GM18951 (cell line): ENCODE data around the gene TNC.

ENCODE experiments used
- POLR2A ChIP-seq: IDR thresholded peaks from 4 replicates; pipeline ENCODE4 v1.6.1; 2011; ENCODE audit warnings: mild to moderate bottlenecking; ENCODE audit not compliant: insufficient read length, insufficient read depth; ENCODE audit errors: extremely low read depth
- in situ Hi-C: fragments of 300-500 bp; cut with MboI; formaldehyde crosslinking; loops from one replicate; pipeline ENCODE4 v1.12.0; 2022; ENCODE audit warnings: low sequenced_read_pairs, mixed read lengths, inconsistent platforms; ENCODE audit not compliant: unreplicated experiment

TNC gene

DNA sequence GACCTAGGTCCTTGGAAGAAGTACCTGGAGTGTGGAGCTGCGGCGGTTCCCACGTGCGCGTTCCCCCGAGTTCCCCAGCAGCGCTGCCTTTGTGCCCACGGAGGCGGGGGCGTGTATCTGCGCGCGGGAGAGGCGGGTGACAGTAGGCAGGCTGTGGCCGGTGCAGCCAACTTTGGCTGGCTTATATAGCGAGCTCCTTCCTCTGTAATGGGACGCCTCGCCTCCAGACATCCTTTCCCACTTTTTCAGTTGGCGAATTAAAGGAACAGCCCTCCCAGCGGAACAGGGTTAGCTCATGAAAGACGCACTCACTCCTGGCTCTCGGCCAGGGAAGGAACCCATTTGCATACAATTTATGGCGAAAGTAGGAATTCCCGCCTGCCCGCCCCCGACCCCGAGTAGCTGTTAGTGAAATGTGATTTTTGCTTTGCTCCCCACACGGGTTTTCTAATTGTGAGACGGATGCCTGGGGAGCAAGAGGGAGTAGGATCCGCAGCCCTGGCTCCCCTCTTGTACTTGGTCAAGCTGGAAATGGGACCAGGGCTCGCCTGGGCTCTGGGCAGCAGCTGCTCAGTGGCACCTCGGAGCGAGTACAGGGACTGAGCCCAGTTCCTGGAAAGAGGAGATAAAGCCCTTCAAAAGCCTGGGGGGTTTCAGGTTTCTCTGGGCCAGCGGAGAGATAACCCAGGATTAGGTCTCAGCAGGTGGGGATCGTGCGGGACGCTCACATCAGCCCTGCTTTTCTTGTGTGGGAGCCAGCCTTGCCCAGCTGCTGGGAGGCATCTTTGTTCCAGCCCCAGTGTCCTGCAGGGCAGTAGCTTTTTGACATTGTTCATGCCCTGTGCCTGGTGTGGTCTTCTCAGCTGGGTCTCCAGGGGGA lies at the start of gene TNC:
Gene TNC (minus strand): TSS at position 159 of the 880 bp plus-strand sequence. CDS start 27,139 bp downstream, outside the sequence.
- TF ChIP-seq POLR2A = no peak
- in situ Hi-C loops = no loop called here

DNA sequence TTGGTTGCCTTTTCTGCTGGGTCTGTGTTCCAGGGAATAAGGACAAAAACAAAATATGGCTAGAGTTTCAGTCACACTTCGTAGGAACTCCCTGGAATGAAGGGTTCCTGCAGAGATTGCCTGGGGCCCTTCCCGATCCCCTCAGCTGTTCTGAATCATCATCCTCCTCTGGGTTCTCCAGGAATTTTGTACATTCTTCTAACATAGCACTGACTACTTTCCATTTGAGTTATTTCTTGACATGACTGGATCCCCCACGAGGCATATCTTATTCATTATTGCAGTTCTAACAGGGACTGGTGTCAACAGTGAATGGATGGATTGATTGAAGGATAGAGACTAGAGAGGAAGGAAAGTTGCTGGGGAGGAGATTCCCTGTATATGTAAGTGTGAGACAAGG lies 49.2 kb upstream of the TNC start:
- no peak for TF ChIP-seq POLR2A
- in situ Hi-C loops = no loop called here

DNA sequence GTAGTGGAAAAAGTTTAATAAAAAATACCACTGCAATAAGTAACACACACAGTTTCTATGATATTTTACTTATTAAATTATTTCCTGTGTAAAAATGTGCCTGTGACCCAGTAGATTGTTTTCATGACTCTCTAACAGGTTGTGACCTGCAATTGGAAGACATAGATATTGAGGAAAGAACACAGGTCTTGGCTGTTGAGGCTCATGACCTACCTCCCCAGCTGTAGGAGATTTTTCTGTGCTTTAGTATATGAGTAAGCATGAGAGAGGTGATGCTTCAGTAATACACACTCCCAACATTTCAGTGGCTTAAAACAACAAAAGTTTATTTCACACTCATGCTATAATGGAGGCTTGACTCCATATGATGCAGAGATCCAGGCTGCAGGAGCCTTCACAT lies 47.3 kb upstream of the TNC start:
- in situ Hi-C loops = no loop called here
- no peak for TF ChIP-seq POLR2A

DNA sequence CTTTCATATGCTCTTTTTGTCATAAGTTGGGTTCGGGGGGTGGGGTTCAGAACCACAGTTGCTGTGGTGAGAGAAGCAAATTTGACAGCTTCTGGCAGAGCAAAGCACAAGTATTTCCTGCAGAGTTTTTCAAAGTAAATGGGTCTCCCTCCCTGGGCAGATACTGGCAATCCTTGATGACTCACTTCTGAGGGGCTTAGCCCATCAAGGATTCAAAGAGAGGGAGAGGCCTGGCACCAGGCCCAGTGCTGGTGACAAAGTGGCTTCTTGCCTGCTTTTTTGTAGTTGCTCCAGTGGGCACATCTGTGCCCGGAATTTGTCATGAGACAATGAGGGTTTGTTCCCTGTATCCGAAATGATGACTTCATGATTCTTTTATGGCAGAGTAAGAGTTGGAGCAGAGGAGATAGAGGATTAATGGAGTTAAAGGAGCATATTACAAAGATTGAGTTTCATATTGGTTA lies 46.6 kb upstream of the TNC start:
- in situ Hi-C loops = no loop called here
- TF ChIP-seq POLR2A = no peak

DNA sequence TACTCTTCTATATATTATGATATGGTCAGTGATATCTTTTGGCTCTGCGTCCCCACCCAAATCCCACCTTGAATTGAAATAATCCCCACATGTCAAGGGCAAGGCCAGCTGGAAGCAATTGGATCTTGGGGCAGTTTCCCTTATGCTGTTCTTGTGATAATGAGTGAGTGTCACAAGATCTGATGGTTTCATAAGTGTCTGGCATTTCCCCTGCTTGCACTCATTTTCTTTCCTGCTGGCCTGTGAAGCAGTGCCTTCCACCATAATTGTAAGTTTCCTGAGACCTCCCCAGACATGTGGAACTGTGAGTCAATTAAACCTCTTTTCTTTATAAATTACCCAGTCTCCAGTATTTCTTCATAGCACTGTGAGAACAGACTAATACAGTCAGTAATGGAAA lies 45.0 kb upstream of the TNC start:
- in situ Hi-C loops = no loop called here

DNA sequence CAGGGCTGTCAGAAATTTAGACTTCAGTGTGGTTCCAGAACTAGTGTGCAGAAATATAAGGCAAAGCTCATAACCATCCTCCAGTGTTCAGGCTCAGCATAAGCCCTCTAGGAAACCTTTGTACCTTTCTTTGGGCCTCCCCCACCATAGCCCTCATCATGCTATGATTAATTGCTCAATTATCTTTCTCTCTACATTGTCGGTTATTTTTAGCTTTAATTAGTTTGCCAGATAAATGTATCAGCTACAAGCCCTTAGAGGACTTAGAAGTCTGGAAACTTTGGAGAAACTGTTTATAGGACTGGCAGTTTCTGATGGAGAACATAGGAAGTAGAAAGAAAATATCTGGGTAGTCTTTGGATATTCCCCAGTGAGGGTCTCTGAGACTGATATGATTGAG lies 43.5 kb upstream of the TNC start:
- in situ Hi-C loops = no loop called here
- no peak for TF ChIP-seq POLR2A

More for the DNA sequence above, 45.0 kb upstream of the TNC start:
- no peak for TF ChIP-seq POLR2A

DNA sequence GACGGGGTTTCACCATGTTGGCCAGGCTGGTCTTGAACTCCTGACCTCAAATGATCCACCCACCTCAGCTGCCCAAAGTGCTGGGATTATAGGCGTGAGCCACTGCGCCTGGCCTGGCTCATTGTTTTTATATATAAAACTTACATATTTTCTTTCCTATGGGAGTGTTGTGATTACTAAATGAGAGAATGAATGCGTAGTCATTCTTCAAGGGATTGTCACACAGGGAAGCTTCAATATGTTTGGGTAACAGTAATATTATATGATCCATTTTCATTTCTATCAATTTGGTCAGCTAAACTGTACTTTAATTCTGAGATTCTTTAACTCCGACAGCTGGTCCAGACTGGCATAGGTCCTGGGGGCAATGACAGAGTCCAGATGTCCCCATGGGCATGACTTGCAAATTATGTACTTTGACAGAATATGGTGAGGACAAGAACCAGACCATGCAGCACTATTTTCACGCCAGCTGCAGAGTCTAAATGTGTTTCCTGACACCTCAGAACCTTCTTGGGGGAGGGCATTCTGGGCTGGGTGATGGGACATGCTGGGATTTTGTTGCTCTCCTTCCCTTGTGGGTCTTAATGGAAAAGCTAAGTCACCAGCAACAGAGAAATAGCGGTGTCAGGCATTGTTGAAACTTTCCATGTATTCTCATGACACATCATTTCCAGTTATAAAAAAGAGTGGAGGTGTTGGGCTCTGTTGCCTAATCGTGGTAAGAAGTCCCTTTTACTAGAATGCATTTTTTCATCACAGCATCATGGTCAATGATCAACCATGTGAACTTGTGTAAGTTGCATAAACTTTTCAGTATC lies 40.9 kb upstream of the TNC start:
- in situ Hi-C loops = no loop called here
- TF ChIP-seq POLR2A = no peak

DNA sequence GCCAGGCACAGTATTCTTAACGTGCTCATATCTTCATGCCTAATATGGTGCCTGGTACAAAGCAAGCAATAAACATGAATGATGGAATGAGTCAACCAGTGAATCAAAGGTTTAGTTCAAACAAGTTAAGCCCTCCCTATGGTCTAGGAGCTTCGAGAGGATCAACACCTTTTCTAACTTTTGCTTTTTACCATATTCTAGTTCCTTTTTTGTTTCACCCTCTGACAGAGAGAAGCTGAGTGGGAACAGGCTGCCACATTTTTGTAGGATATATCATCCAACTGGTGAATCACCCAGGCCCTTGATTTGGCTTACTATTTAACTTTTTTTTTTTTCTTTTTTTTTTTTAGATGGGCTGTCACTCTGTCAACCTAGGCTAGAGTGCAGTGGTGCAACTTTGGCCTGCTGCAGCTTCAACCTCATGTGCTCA lies 39.3 kb upstream of the TNC start:
- in situ Hi-C loops = no loop called here
- no peak for TF ChIP-seq POLR2A

DNA sequence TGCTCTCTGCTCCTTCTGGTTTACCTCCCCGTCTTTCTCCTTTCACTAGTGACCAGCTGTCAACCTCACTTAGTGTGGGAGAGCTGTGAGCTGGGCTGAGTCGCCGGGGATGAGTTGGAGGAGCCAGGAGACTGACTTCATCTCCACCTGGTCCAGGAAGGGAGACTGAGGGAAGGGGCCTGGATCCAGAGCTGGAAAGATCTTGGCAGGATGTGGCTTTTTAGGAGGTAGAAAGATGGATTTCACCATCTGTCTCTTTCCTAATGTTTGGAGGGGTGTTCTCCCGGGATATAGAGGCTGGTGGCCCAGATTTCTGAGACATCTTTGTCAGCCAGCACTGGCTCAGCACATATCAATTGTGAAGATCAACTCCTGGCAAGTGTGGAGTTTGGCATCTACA lies 37.1 kb upstream of the TNC start:
- TF ChIP-seq POLR2A = no peak
- in situ Hi-C loops = no loop called here

DNA sequence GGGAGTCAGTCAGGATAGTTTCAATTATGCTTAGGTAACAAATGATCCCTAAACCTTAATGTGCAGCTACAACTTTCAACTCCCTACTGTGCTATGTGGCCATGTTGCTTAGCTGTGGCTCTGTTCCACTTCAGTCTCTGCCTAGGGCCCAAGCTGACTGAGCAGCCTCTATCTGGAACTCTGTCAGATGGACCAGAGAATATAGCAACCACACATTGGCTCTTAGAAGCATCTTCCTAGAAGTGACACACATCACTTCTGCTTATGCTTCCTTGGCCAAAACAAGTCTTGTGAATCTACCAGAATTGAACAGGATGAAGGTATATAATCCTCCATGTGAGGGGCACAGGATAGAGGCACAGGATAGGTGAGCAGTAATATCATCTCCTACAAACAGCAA lies 36.7 kb upstream of the TNC start:
- no peak for TF ChIP-seq POLR2A
- in situ Hi-C loops = no loop called here

DNA sequence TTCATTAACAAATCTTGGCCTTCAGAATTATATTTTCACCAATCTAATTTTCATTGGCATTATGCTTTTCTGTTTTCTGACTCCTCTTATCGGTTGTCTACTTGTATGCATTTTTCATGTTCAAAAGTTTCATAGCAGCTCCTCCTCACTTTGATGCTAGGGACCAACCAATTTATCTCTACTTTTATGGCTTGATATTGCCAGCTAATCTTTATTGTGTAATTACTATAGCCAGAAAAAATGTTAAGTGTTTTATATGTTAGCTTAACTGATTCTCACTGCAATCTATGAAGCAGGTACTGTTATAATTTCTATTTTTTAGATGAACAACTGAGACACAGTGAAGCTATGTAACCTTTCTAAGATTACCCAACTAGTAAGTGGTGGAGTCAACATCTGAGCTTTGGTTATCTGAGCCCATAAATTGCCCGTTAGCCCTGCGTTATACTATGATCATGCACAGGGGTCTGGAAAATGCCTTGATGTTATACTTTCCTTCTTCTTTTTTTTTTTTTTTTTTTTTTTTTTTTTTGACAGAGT lies 34.4 kb upstream of the TNC start:
- no peak for TF ChIP-seq POLR2A
- in situ Hi-C loops = no loop called here

DNA sequence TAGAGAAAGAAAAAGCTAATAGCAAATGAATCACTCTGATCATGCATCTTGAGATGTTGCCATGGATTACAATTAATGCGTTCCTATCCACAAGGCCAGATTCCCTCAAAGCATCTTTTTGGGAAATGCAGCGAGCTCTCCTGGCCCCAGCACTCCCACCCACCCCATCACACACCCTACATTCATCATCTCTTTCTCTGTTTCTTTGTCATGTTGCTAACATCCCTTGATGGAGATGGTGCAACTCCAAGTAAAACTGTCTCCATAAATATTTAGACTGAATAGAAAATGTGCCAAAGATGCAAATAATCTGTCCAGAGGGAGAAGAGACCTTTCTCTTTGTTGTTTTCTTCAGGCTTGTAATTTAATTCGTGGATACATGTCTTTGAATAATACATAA lies 30.8 kb upstream of the TNC start:
- no peak for TF ChIP-seq POLR2A
- in situ Hi-C loops = no loop called here

DNA sequence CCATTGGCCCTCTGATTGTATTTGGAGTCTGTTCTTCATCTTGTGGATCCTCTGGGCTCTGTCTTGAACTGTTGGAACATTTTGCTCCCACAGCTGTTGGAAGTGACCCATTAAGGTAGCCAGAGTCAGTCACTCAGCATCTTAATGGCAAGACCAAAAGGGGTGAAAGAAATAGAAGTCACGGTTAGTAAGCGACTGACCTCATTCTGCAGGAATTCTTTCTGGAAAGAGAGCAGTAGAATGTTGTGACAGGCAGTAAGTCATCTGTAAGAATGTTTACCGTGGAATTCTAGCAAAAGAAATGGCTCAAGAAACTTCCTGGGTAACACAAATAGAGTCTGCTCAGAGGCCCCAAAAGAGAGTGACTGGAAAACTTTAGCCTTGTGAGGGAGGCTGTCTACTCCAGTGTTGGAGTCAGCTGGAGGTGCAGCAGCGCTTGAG lies 28.6 kb upstream of the TNC start:
- TF ChIP-seq POLR2A = no peak
- in situ Hi-C loops = no loop called here

DNA sequence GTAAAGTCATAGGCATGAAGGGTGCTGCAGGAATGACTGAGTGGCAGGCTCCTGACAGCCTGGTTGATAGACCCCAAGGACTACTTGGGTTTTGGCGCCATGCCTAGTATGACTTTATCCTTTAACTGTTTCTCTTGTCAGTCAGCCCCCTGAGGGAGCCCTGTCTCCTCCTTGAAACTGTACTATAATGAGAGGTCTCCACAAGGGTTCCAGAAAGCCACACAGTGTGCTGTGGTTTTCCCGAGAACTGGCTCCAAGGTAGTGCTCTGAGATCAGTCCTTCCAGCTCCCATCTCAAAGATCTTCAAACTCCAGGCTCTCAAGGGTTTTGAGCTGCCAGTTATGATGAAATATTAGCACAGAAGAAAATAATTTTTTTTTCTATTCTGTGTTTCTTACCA lies 26.7 kb upstream of the TNC start:
- no peak for TF ChIP-seq POLR2A
- in situ Hi-C loops = no loop called here

DNA sequence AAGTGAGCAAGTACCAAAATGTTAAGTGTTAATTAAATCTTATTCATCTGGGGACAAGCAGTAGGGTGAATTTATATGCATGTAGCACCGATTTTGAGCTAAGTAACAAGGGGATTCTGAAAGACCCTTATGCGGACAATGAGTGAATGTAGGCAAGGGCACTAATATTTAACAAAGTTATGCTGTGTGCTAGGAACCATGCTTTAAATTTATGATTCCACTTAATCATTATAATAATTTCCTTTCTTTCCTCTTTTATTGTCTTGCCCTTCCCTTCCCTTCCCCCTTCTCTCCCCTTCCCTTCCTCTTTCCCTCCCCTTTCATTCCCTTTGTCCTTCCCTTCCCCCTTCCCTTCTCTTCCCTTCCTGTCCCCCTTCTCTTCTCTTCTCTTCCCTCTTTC lies 25.7 kb upstream of the TNC start:
- TF ChIP-seq POLR2A = no peak
- in situ Hi-C loops = no loop called here
